HL-60/S4 (cell line): Measurements from ENCODE around the gene SLC9A9.
"Not testable (repeated sequence)": the region's sequence is repeated elsewhere in the genome, so short reads cannot be mapped to it uniquely, and the experiment has no call there.

Experiments
- in situ Hi-C: fragments of 300-500 bp; cut with MboI; formaldehyde crosslinking; loops from 2 replicates; pipeline ENCODE4 v1.14.3; 2022; ENCODE audit warnings: low sequenced_read_pairs

The SLC9A9 gene

GRCh38 chr3:143517131-143517530 is 331.1 kb downstream of the SLC9A9 start:
- in situ Hi-C loops, result not testable (repeated sequence)

- in situ Hi-C loops, result no loop called here
These were observed 333.4 kb downstream of the SLC9A9 start for GRCh38 chr3:143514874-143515273.

GRCh38 chr3:143514109-143514508 is 334.2 kb downstream of the SLC9A9 start:
- in situ Hi-C loops, result no loop called here

GRCh38 chr3:143511174-143511879 is 336.9 kb downstream of the SLC9A9 start:
- in situ Hi-C loops, result no loop called here

GRCh38 chr3:143510601-143511000 is 337.7 kb downstream of the SLC9A9 start:
- in situ Hi-C loops, result no loop called here

GRCh38 chr3:143507735-143508580 is 340.3 kb downstream of the SLC9A9 start:
- in situ Hi-C loops, result no loop called here

GRCh38 chr3:143506190-143506589 is 342.1 kb downstream of the SLC9A9 start:
- in situ Hi-C loops, result no loop called here

GRCh38 chr3:143503325-143503885 is 344.9 kb downstream of the SLC9A9 start:
- in situ Hi-C loops, result no loop called here

GRCh38 chr3:143502081-143502480 is 346.2 kb downstream of the SLC9A9 start:
- in situ Hi-C loops, result no loop called here

- in situ Hi-C loops, result no loop called here
These were observed 350.9 kb downstream of the SLC9A9 start for GRCh38 chr3:143497382-143497781.

- in situ Hi-C loops, result no loop called here
These were observed 352.1 kb downstream of the SLC9A9 start for GRCh38 chr3:143496191-143496590.

- in situ Hi-C loops, result no loop called here
These were observed 352.7 kb downstream of the SLC9A9 start for GRCh38 chr3:143495527-143495926.

- in situ Hi-C loops, result no loop called here
These were observed 361.7 kb downstream of the SLC9A9 start for GRCh38 chr3:143486611-143487010.

- in situ Hi-C loops, result no loop called here
These were observed 363.3 kb downstream of the SLC9A9 start for GRCh38 chr3:143484846-143485512.

GRCh38 chr3:143483214-143483613 is 365.1 kb downstream of the SLC9A9 start:
- in situ Hi-C loops, result no loop called here

GRCh38 chr3:143482106-143483088 is 365.9 kb downstream of the SLC9A9 start:
- in situ Hi-C loops, result no loop called here

GRCh38 chr3:143480344-143480743 is 367.9 kb downstream of the SLC9A9 start:
- in situ Hi-C loops, result no loop called here

- in situ Hi-C loops, result no loop called here
These were observed 368.5 kb downstream of the SLC9A9 start for GRCh38 chr3:143479727-143480126.

- in situ Hi-C loops, result no loop called here
These were observed 370.1 kb downstream of the SLC9A9 start for GRCh38 chr3:143478115-143478693.
